DOHH2 (cell line): ENCODE measurements around the gene TFCP2.

Experiments
- EZH2phosphoT487 ChIP-seq: fragments of 200-600 bp; sonication (generic); IDR thresholded peaks from 2 replicates; pipeline ENCODE4 v1.6.1; 2017; ENCODE audit warnings: borderline replicate concordance, mild to moderate bottlenecking, antibody characterized with exemption, low read length, moderate library complexity, mixed read lengths
- TF ChIP-seq, protein P1 (sequence below): fragments of 200-600 bp; sonication (generic); IDR thresholded peaks from one replicate; pipeline ENCODE4 v1.5.1; 2014; ENCODE audit warnings: antibody characterized with exemption, mild to moderate bottlenecking, low read depth, low read length; ENCODE audit not compliant: poor library complexity, severe bottlenecking

DNA sequence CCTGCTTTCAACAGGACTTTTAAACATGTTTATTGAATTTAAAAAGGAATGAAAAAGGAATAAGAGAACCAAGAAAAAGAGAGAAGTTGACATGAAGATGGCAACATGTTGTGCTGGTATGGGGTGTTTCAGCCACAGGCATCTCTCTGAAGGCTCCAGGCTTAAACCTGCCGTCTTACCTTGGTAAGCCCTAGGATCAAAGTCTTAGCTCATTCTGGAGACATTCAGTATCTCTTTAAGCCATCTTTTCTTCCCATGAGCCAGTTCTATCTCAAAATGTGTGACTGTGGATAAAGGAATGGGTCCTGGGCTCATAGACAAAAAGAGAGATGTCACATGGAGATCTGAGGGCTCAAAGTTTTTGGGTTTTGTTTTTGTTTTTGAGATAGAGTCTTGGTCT is 1.6 kb upstream of the TFCP2 start:
- TF ChIP-seq EZH2phosphoT487 = no peak
- TF ChIP-seq, protein P1, sequence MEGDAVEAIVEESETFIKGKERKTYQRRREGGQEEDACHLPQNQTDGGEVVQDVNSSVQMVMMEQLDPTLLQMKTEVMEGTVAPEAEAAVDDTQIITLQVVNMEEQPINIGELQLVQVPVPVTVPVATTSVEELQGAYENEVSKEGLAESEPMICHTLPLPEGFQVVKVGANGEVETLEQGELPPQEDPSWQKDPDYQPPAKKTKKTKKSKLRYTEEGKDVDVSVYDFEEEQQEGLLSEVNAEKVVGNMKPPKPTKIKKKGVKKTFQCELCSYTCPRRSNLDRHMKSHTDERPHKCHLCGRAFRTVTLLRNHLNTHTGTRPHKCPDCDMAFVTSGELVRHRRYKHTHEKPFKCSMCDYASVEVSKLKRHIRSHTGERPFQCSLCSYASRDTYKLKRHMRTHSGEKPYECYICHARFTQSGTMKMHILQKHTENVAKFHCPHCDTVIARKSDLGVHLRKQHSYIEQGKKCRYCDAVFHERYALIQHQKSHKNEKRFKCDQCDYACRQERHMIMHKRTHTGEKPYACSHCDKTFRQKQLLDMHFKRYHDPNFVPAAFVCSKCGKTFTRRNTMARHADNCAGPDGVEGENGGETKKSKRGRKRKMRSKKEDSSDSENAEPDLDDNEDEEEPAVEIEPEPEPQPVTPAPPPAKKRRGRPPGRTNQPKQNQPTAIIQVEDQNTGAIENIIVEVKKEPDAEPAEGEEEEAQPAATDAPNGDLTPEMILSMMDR = no peak
